B cell (primary cell): ENCODE data around the gene CTIF.

Experiments used
- CTCF ChIP-seq: fragments of 200-600 bp; IDR thresholded peaks from one replicate; pipeline ENCODE4 v1.8.0; 2022; ENCODE audit warnings: antibody characterized with exemption, mild to moderate bottlenecking
- EZH2 ChIP-seq: IDR thresholded peaks from 2 replicates; pipeline ENCODE4 v1.6.1; 2012; ENCODE audit warnings: borderline replicate concordance, low read depth, mild to moderate bottlenecking, moderate library complexity, low read length; ENCODE audit not compliant: insufficient read depth, poor library complexity, severe bottlenecking

GRCh38 chr18:48871391-48872166 lies 332.7 kb downstream of the CTIF start:
- TF ChIP-seq CTCF (no peak), EZH2 (no peak)
